ENCODE data around the gene ZNF385B. TPM values are rescaled to one million over a fixed set of nuclear protein-coding genes. Genes with fewer than 3 reads are reported as not detected.

ZNF385B gene
- polyA plus RNA-seq, 1 donor (not counting 4 experiments of a cell fraction or from before 2014, with no cell fraction given), result 0.17 TPM

DNA sequence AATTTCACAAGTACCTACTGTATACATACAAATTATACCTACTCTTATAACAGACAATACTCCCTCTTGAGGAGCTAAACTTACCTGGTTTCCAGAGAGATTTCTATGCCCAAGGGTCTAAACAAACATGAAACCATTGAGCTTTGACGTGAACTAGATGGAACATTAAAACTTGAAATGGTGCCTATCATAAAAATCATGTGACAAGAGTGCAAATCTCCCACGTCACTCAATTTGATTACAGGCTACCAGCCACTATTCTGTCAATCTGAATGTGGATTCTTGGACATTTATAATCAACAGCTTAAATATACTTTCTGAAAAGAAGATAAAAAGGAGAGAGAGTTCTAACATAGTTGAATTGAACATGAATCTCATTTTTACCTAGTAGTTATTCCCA lies 299.7 kb downstream of the ZNF385B start:
- FAIRE-seq (no peak), DNase-seq (ENCODE audit: low read depth, low spot score) (no peak)
- Histone ChIP-seq H4K20me1 (ENCODE audit: control insufficient read depth, extremely low read depth, insufficient read depth, low read length) (no peaks in the 10 kb centered on the region), H3K79me2 (ENCODE audit: control insufficient read depth, insufficient read depth, low read length) (no peaks in the 10 kb centered on the region), H3K36me3 (ENCODE audit: control insufficient read depth in 2 of 2, extremely low read depth in 1 of 2, insufficient read depth in 2 of 2, low read length in 2 of 2) (no peaks in the 10 kb centered on the region), H3K9me1 (ENCODE audit: control insufficient read depth, extremely low read depth, insufficient read depth, low read length) (no peaks in the 10 kb centered on the region), H3K9me3 (ENCODE audit: control insufficient read depth, low read depth, low read length) (no peaks in the 10 kb centered on the region), H3K4me2 (ENCODE audit: control insufficient read depth, extremely low read depth, insufficient read depth, low read depth, low read length) (no peak overlapping the region), H3K9ac (ENCODE audit: control insufficient read depth, extremely low read depth, insufficient read depth, low read length) (no peak overlapping the region), H3K27me3 (ENCODE audit: control insufficient read depth, extremely low read depth, insufficient read depth, low read length) (no peaks in the 10 kb centered on the region), H3K27ac (ENCODE audit: control insufficient read depth, insufficient read depth, low read length) (no peak overlapping the region), H2AFZ (ENCODE audit: control insufficient read depth, low read length) (no peak overlapping the region), H3K4me1 (ENCODE audit: control insufficient read depth, extremely low read depth, insufficient read depth, low read length) (no peaks in the 10 kb centered on the region), H3K4me3 (ENCODE audit: control insufficient read depth in 2 of 3, extremely low read depth in 1 of 3, insufficient read depth in 2 of 3, low read depth in 1 of 3, low read length in 3 of 3) (no peak overlapping the region)
- no peak for TF ChIP-seq EZH2 (IDR thresholded peaks at IDR 0.05; ENCODE audit: low read length)
- TF ChIP-seq, protein P1, sequence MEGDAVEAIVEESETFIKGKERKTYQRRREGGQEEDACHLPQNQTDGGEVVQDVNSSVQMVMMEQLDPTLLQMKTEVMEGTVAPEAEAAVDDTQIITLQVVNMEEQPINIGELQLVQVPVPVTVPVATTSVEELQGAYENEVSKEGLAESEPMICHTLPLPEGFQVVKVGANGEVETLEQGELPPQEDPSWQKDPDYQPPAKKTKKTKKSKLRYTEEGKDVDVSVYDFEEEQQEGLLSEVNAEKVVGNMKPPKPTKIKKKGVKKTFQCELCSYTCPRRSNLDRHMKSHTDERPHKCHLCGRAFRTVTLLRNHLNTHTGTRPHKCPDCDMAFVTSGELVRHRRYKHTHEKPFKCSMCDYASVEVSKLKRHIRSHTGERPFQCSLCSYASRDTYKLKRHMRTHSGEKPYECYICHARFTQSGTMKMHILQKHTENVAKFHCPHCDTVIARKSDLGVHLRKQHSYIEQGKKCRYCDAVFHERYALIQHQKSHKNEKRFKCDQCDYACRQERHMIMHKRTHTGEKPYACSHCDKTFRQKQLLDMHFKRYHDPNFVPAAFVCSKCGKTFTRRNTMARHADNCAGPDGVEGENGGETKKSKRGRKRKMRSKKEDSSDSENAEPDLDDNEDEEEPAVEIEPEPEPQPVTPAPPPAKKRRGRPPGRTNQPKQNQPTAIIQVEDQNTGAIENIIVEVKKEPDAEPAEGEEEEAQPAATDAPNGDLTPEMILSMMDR (optimal IDR thresholded peaks at IDR 0.05 in 1 of 3, IDR thresholded peaks at IDR 0.05 in 1 of 3, conservative IDR thresholded peaks at IDR 0.05 in 1 of 3; ENCODE audit: extremely low read depth in 1 of 3, insufficient read depth in 2 of 3, low read length in 3 of 3), result no peak
- dilution Hi-C loops (cut with MboI; ENCODE audit: extremely low pct_ligation_motif_present, low sequenced_read_pairs), result no loop called here

DNA sequence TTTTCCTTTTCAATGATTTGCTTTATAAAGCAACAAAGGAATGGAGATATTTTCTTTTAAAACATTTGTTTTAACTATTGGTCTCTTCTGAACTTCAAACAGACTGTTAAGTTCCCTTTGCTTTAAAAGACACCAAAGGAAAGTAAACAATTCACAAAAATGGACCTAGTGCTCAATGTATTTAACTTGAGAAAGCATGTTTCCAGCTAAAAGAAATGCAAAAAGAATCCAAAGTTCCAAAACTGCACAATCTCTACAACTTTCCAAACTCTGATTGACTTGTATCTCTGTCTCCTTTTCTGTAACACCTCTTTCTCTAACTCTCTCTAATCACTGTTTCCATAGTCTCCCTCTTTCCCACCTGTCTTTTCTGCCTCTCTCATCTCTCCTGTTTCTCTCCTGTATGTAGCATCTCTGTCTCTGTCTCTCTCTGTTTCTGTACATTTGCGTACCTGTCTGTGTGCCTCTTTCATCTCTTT lies 301.1 kb downstream of the ZNF385B start:
- Histone ChIP-seq H3K79me2 (ENCODE audit: control insufficient read depth, insufficient read depth, low read length) (no peaks in the 10 kb centered on the region), H3K4me2 (ENCODE audit: control insufficient read depth, extremely low read depth, insufficient read depth, low read depth, low read length) (no peak overlapping the region), H4K20me1 (ENCODE audit: control insufficient read depth, extremely low read depth, insufficient read depth, low read length) (no peaks in the 10 kb centered on the region), H3K9ac (ENCODE audit: control insufficient read depth, extremely low read depth, insufficient read depth, low read length) (no peak overlapping the region), H3K36me3 (ENCODE audit: control insufficient read depth in 2 of 2, extremely low read depth in 1 of 2, insufficient read depth in 2 of 2, low read length in 2 of 2) (no peaks in the 10 kb centered on the region), H2AFZ (ENCODE audit: control insufficient read depth, low read length) (no peak overlapping the region), H3K4me3 (ENCODE audit: control insufficient read depth in 2 of 3, extremely low read depth in 1 of 3, insufficient read depth in 2 of 3, low read depth in 1 of 3, low read length in 3 of 3) (no peak overlapping the region), H3K9me3 (ENCODE audit: control insufficient read depth, low read depth, low read length) (no peaks in the 10 kb centered on the region), H3K4me1 (ENCODE audit: control insufficient read depth, extremely low read depth, insufficient read depth, low read length) (no peaks in the 10 kb centered on the region), H3K9me1 (ENCODE audit: control insufficient read depth, extremely low read depth, insufficient read depth, low read length) (no peaks in the 10 kb centered on the region), H3K27ac (ENCODE audit: control insufficient read depth, insufficient read depth, low read length) (no peak overlapping the region), H3K27me3 (ENCODE audit: control insufficient read depth, extremely low read depth, insufficient read depth, low read length) (no peaks in the 10 kb centered on the region)
- DNase-seq (ENCODE audit: low read depth, low spot score), result no peak
- no peak for TF ChIP-seq EZH2 (IDR thresholded peaks at IDR 0.05; ENCODE audit: low read length)
- TF ChIP-seq, protein P1 (optimal IDR thresholded peaks at IDR 0.05 in 1 of 3, IDR thresholded peaks at IDR 0.05 in 1 of 3, conservative IDR thresholded peaks at IDR 0.05 in 1 of 3; ENCODE audit: extremely low read depth in 1 of 3, insufficient read depth in 2 of 3, low read length in 3 of 3), result no peak
- dilution Hi-C loops (cut with MboI; ENCODE audit: extremely low pct_ligation_motif_present, low sequenced_read_pairs), result no loop called here
- no peak for FAIRE-seq
